Measurements from ENCODE around the gene PIWIL1. TPM values are rescaled to one million over a fixed set of nuclear protein-coding genes. Genes with fewer than 3 reads are reported as not detected.

Gene PIWIL1
- total and polyA plus RNA-seq, 2 of the 4 experiments (the other 2 are of a cell fraction), result not detected

DNA sequence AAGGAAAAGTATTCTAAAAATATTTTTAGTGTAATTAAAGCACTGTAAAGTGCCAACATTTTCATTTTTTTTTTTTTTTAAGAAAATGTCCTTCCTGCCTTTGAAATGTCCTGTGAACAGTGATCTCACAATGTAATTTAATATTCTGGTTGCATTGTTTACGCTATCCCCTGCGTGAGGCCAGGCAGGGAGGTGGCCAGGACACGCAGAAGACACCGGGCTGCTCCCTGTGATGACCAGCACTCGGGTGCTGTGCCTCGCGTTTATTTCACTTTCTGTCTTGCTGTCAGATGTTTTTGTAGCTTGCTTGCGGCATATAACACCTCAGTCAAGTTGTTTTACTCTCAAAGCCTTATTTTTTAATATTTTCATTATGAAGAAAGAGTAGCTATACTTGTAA is 18.5 kb downstream of the PIWIL1 start:
- CTCF ChIA-PET, result no interaction called here
- WGBS, 2 experiments (ENCODE audit: extremely low coverage in 2 of 2, insufficient read length in 1 of 2), result 20% methylated on average over 1 of the region's 8 CpGs; no CpG with 5 or more reads in 1 of the 2 experiments

More for the DNA sequence above, 18.5 kb downstream of the PIWIL1 start:
- Histone ChIP-seq H2BK5ac (ENCODE audit: low read depth, low read length, poor library complexity, severe bottlenecking) (no peak overlapping the region), H3K4me1 (ENCODE audit: control insufficient read depth, insufficient read depth, low read length) (no peaks in the 10 kb centered on the region), H2BK15ac (ENCODE audit: low read depth, low read length) (no peak overlapping the region), H2BK120ac (ENCODE audit: low read depth, low read length) (no peak overlapping the region), H3K23ac (ENCODE audit: low read depth, low read length) (no peak overlapping the region), H3K36me3 (ENCODE audit: control insufficient read depth, insufficient read depth, low read length) (no peaks in the 10 kb centered on the region), H3K79me1 (ENCODE audit: low read depth in 1 of 2, low read length in 2 of 2) (no peaks in the 10 kb centered on the region), H4K8ac (ENCODE audit: low read depth in 2 of 2, low read length in 2 of 2) (no peak overlapping the region), H3K14ac (replicated peaks; ENCODE audit: low read depth, low read length) (no peak overlapping the region), H3K27ac (ENCODE audit: insufficient read depth, low read length) (no peak overlapping the region), H2AFZ (replicated peaks; ENCODE audit: low read length, poor library complexity) (no peak overlapping the region), H4K91ac (ENCODE audit: insufficient read depth, low read depth, low read length) (no peak overlapping the region), H3K56ac (ENCODE audit: extremely low read depth, insufficient read depth, low read length) (no peak overlapping the region), H3K27me3 (ENCODE audit: control insufficient read depth, insufficient read depth, low read length) (no peaks in the 10 kb centered on the region), H3K9ac (ENCODE audit: low read depth, low read length) (no peak overlapping the region), H3K18ac (ENCODE audit: low read depth, low read length) (no peak overlapping the region), H2BK20ac (ENCODE audit: low read depth, low read length) (no peak overlapping the region), H2AK5ac (ENCODE audit: low read depth, low read length) (no peak overlapping the region), H4K20me1 (ENCODE audit: insufficient read depth, low read length) (no peaks in the 10 kb centered on the region), H3K4me2 (ENCODE audit: low read depth, low read length) (no peak overlapping the region), H4K5ac (ENCODE audit: low read depth, low read length) (no peak overlapping the region), H3K9me3 (ENCODE audit: control insufficient read depth, insufficient read depth, low read length) (peaks cover 17% of the 10 kb centered on the region), H3K4me3 (ENCODE audit: insufficient read depth, low read depth, low read length) (no peak overlapping the region), H3K4ac (ENCODE audit: low read depth, low read length) (no peak overlapping the region), H2AK9ac (replicated peaks; ENCODE audit: low read depth, low read length, poor library complexity) (no peak overlapping the region), H3K9me1 (ENCODE audit: insufficient read depth, low read length) (no peaks in the 10 kb centered on the region)
- intact Hi-C loops (cut with micrococcal nuclease) (no loop called here), dilution Hi-C loops (cut with HindIII; ENCODE audit: low sequenced_read_pairs, unreplicated experiment) (no loop called here), in situ Hi-C loops (cut with MboI; ENCODE audit: low sequenced_read_pairs) (no loop called here)
- POLR2A ChIA-PET (ENCODE audit: unreplicated experiment), result no interaction called here
- ATAC-seq (ENCODE audit: low read depth), result no peak
- BruUV-seq (replicated peaks), result no TSS peak
- DNase-seq, result no peak
- no peak for TF ChIP-seq RAD21 (IDR thresholded peaks at IDR 0.05; ENCODE audit: low read length)
- no peak for TF ChIP-seq POLR2A (IDR thresholded peaks at IDR 0.05; ENCODE audit: low read depth, low read length)
- TF ChIP-seq, protein P1, sequence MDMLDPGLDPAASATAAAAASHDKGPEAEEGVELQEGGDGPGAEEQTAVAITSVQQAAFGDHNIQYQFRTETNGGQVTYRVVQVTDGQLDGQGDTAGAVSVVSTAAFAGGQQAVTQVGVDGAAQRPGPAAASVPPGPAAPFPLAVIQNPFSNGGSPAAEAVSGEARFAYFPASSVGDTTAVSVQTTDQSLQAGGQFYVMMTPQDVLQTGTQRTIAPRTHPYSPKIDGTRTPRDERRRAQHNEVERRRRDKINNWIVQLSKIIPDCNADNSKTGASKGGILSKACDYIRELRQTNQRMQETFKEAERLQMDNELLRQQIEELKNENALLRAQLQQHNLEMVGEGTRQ (IDR thresholded peaks at IDR 0.05; ENCODE audit: low read depth, low read length), result no peak
- TF ChIP-seq NFE2L2 (IDR thresholded peaks at IDR 0.05; ENCODE audit: low read depth, low read length), result no peak
- TF ChIP-seq MAZ (IDR thresholded peaks at IDR 0.05; ENCODE audit: borderline replicate concordance, low read depth, low read length), result no peak
- no peak for TF ChIP-seq CHD1 (IDR thresholded peaks at IDR 0.05; ENCODE audit: low read depth, low read length)
- TF ChIP-seq FOS (IDR thresholded peaks at IDR 0.05; ENCODE audit: low read depth, low read length), result no peak
- no peak for TF ChIP-seq CEBPB (IDR thresholded peaks at IDR 0.05; ENCODE audit: low read depth, low read length)
- no peak for TF ChIP-seq RCOR1 (IDR thresholded peaks at IDR 0.05; ENCODE audit: insufficient replicate concordance, low read length)
- TF ChIP-seq, protein P2, sequence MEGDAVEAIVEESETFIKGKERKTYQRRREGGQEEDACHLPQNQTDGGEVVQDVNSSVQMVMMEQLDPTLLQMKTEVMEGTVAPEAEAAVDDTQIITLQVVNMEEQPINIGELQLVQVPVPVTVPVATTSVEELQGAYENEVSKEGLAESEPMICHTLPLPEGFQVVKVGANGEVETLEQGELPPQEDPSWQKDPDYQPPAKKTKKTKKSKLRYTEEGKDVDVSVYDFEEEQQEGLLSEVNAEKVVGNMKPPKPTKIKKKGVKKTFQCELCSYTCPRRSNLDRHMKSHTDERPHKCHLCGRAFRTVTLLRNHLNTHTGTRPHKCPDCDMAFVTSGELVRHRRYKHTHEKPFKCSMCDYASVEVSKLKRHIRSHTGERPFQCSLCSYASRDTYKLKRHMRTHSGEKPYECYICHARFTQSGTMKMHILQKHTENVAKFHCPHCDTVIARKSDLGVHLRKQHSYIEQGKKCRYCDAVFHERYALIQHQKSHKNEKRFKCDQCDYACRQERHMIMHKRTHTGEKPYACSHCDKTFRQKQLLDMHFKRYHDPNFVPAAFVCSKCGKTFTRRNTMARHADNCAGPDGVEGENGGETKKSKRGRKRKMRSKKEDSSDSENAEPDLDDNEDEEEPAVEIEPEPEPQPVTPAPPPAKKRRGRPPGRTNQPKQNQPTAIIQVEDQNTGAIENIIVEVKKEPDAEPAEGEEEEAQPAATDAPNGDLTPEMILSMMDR (conservative IDR thresholded peaks at IDR 0.05; ENCODE audit: low read depth, low read length), result no peak
- no peak for TF ChIP-seq MXI1 (IDR thresholded peaks at IDR 0.05; ENCODE audit: borderline replicate concordance, low read depth, low read length)
- TF ChIP-seq, protein P3, sequence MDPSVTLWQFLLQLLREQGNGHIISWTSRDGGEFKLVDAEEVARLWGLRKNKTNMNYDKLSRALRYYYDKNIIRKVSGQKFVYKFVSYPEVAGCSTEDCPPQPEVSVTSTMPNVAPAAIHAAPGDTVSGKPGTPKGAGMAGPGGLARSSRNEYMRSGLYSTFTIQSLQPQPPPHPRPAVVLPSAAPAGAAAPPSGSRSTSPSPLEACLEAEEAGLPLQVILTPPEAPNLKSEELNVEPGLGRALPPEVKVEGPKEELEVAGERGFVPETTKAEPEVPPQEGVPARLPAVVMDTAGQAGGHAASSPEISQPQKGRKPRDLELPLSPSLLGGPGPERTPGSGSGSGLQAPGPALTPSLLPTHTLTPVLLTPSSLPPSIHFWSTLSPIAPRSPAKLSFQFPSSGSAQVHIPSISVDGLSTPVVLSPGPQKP (IDR thresholded peaks at IDR 0.05; ENCODE audit: borderline replicate concordance, low read depth, low read length), result no peak
- TF ChIP-seq BHLHE40 (IDR thresholded peaks at IDR 0.05; ENCODE audit: low read depth, low read length), result no peak
- no peak for TF ChIP-seq SMC3 (IDR thresholded peaks at IDR 0.05; ENCODE audit: low read depth, low read length)
- TF ChIP-seq MAFK (IDR thresholded peaks at IDR 0.05; ENCODE audit: low read depth, low read length), result no peak
- TF ChIP-seq RFX5 (IDR thresholded peaks at IDR 0.05; ENCODE audit: low read depth, low read length), result no peak

All from IMR-90 (cell line).